Measurements from ENCODE around the gene GLOD4.

GRCh38 chr17:798246-798645, 16.2 kb upstream of the GLOD4 start:
- TF ChIP-seq CTCF (conservative IDR thresholded peaks at IDR 0.05 in 1 of 2, IDR thresholded peaks at IDR 0.05 in 1 of 2; ENCODE audit: low read depth in 1 of 2, low read length in 2 of 2) (no peak), EZH2 (IDR thresholded peaks at IDR 0.05; ENCODE audit: low read length, missing control alignments) (no peak)

Data from fibroblast of lung (primary cell).